BLaER1 treated with 17β-estradiol and CSF1 and Interleukin-3, amounts not matched to agents 10 nM and 100 nM (cell line): ENCODE measurements around the gene ZNF512B.
"Not testable (repeated sequence)": the region's sequence is repeated elsewhere in the genome, so short reads cannot be mapped to it uniquely, and the experiment has no call there.

Experiments used
- H3K27ac ChIP-seq, 11 experiments: shearing (Covaris generic); formaldehyde crosslinking; 2 replicates each; pipeline ENCODE4 v1.8.1; 2022
- H3K27me3 ChIP-seq, 11 experiments: shearing (Covaris generic); formaldehyde crosslinking; 2 replicates each; pipeline ENCODE4 v1.8.1; 2022
- H3K36me3 ChIP-seq, 11 experiments: shearing (Covaris generic); formaldehyde crosslinking; 2 replicates each; pipeline ENCODE4 v1.8.1; 2022
- H3K4me1 ChIP-seq, 10 experiments: shearing (Covaris generic); formaldehyde crosslinking; 2 replicates each; pipeline ENCODE4 v1.8.1; 2022
- H3K4me2 ChIP-seq, 11 experiments: shearing (Covaris generic); formaldehyde crosslinking; 2 replicates each; pipeline ENCODE4 v1.8.1; 2022
- H3K4me3 ChIP-seq, 10 experiments: shearing (Covaris generic); formaldehyde crosslinking; 2 replicates each; pipeline ENCODE4 v1.8.1; 2022
- H3K9ac ChIP-seq, 11 experiments: shearing (Covaris generic); formaldehyde crosslinking; 2 replicates each; pipeline ENCODE4 v1.8.1; 2022
- H3K9me3 ChIP-seq, 11 experiments: shearing (Covaris generic); formaldehyde crosslinking; replicated peaks in 1 of 11; 2 replicates each; pipeline ENCODE4 v1.8.1; 2022
- H4K20me1 ChIP-seq, 11 experiments: shearing (Covaris generic); formaldehyde crosslinking; 2 replicates each; pipeline ENCODE4 v1.8.1; 2022
- Cebpa-rat ChIP-seq, 11 experiments: shearing (Covaris generic); IDR thresholded peaks; 2 replicates each; pipeline ENCODE4 v1.8.1; 2022

The ZNF512B gene

DNA sequence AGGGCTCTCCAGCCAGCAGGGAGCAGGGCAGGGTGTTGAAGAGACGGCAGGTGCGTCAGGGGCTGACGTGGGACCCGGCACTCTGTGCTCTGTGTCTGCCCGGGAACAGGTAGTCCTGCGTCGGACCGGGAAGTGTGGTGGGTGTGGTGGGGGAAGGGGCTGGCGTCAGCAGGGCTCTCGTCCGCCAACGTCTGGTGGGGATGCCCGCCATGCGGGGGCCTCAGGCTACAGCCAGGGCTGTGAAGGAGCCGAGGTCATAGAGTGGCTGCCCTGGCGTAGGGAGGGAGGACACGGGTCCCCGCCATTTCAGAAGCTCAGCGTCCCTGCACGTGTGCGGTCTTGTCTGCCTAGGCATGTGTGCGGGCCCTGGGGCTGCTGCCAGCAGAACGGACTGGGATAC is 49.5 kb downstream of the ZNF512B start:
- peaks cover 85 to 100% (median 98%) of the 10 kb centered on the region in 11 experiments for H4K20me1 ChIP-seq

GRCh38 chr20:63919130-63919529 is 50.6 kb downstream of the ZNF512B start:
- Histone ChIP-seq H3K36me3 (peaks cover 79 to 99% (median 91%) of the 10 kb centered on the region in 11 experiments), H3K9me3 (peaks cover 15 to 33% (median 28%) of the 10 kb centered on the region in 11 experiments), H3K4me1 (peaks cover 26 to 44% (median 39%) of the 10 kb centered on the region in 10 experiments), H3K27me3 (no peaks in the 10 kb centered on the region), H4K20me1 (peaks cover 76 to 100% (median 98%) of the 10 kb centered on the region in 11 experiments), H3K9ac (no peak overlapping the region), H3K4me3 (no peak overlapping the region), H3K27ac (no peak overlapping the region), H3K4me2 (no peak overlapping the region)
- no peak for TF ChIP-seq Cebpa-rat (IDR thresholded peaks at IDR 0.05)

More for the DNA sequence above, 49.5 kb downstream of the ZNF512B start:
- Histone ChIP-seq H3K36me3 (peaks cover 68 to 99% (median 88%) of the 10 kb centered on the region in 11 experiments), H3K9me3 (peaks cover 14 to 22% (median 17%) of the 10 kb centered on the region in 11 experiments), H3K4me3 (no peak overlapping the region), H3K4me2 (no peak overlapping the region), H3K27ac (no peak overlapping the region), H3K9ac (no peak overlapping the region), H3K4me1 (peaks cover 37 to 54% (median 49%) of the 10 kb centered on the region in 10 experiments), H3K27me3 (no peaks in the 10 kb centered on the region)
- TF ChIP-seq Cebpa-rat (IDR thresholded peaks at IDR 0.05): no peak

DNA sequence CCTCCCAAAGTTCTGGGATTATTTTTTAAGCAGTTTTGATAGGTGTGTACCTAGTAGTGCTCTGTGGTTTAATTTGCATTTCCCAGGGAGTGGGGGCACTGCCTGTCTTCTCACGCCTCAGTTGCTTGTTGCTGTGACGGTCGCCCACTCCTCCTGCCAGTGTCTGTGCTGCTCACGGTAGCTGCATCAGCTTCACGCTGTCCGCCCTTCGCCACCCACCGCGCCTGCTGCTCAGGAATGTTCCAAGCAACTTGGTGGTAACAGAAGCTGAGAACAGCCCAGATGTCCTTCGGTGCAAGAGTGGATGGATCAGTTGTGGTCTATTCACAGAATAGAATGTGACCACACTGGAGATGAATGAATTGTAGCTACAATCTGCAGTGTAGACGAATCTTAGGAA is 51.9 kb downstream of the ZNF512B start:
- peaks cover 15 to 43% (median 40%) of the 10 kb centered on the region in 11 experiments for H3K9me3 ChIP-seq
- peak overlapping the region in 2 of 11 experiments; percentile 31 to 35; a peak in 3 of 22 replicates for H3K9ac ChIP-seq
- TF ChIP-seq Cebpa-rat (IDR thresholded peaks at IDR 0.05): no peak
- peaks cover 26 to 43% (median 33%) of the 10 kb centered on the region in 10 experiments for H3K4me1 ChIP-seq
- H3K27ac ChIP-seq: no peak overlapping the region; a peak in 1 of 22 replicates
- H3K36me3 ChIP-seq: peaks cover 86 to 99% (median 95%) of the 10 kb centered on the region in 11 experiments
- H3K4me3 ChIP-seq: no peak overlapping the region
- H3K27me3 ChIP-seq: no peaks in the 10 kb centered on the region
- peaks cover 76 to 100% (median 98%) of the 10 kb centered on the region in 11 experiments for H4K20me1 ChIP-seq
- H3K4me2 ChIP-seq: peak overlapping the region in 6 of 11 experiments; percentile 4 to 49 (median 26); a peak in 10 of 22 replicates

- Histone ChIP-seq H3K4me1 (peaks cover 26 to 57% (median 35%) of the 10 kb centered on the region in 10 experiments), H3K4me3 (0 out of 20 replicates have a peak overlapping the region, but pooled peaks of 1 of the 10 experiments have one; percentile 21), H3K4me2 (peak overlapping the region in 2 of 11 experiments; percentile 9 to 39; a peak in 1 of 22 replicates), H3K9me3 (peaks cover 15 to 43% (median 40%) of the 10 kb centered on the region in 11 experiments), H3K36me3 (peaks cover 73 to 98% (median 89%) of the 10 kb centered on the region in 11 experiments), H4K20me1 (peaks cover 76 to 100% (median 98%) of the 10 kb centered on the region in 11 experiments)
- H3K9ac ChIP-seq, H3K27ac ChIP-seq, H3K27me3 ChIP-seq: not testable (repeated sequence)
Observed at GRCh38 chr20:63916371-63916939, 53.3 kb downstream of the ZNF512B start.

- peaks cover 76 to 100% (median 98%) of the 10 kb centered on the region in 11 experiments for H4K20me1 ChIP-seq
- peak overlapping the region in 2 of 10 experiments; percentile 8 to 21; a peak in 1 of 20 replicates for H3K4me3 ChIP-seq
- H3K36me3 ChIP-seq: peaks cover 63 to 94% (median 79%) of the 10 kb centered on the region in 11 experiments
- TF ChIP-seq Cebpa-rat (IDR thresholded peaks at IDR 0.05): no peak
- H3K4me1 ChIP-seq: peaks cover 34 to 66% (median 44%) of the 10 kb centered on the region in 10 experiments
- no peak overlapping the region for H3K27ac ChIP-seq
- H3K9ac ChIP-seq: no peak overlapping the region
- H3K4me2 ChIP-seq: peak overlapping the region in 1 of 11 experiments; percentile 15; a peak in 1 of 22 replicates
- H3K27me3 ChIP-seq: no peaks in the 10 kb centered on the region
- peaks cover 15 to 43% (median 40%) of the 10 kb centered on the region in 11 experiments for H3K9me3 ChIP-seq
Observed at GRCh38 chr20:63915471-63915870, 54.3 kb downstream of the ZNF512B start.

GRCh38 chr20:63913768-63914167 is 56.0 kb downstream of the ZNF512B start:
- 0 out of 22 replicates have a peak overlapping the region, but pooled peaks of 1 of the 11 experiments have one; percentile 14 for H3K27ac ChIP-seq
- H3K27me3 ChIP-seq: no peaks in the 10 kb centered on the region
- peaks cover 15 to 43% (median 40%) of the 10 kb centered on the region in 11 experiments for H3K9me3 ChIP-seq
- peaks cover 51 to 88% (median 70%) of the 10 kb centered on the region in 11 experiments for H3K36me3 ChIP-seq
- peaks cover 81 to 100% (median 100%) of the 10 kb centered on the region in 11 experiments for H4K20me1 ChIP-seq
- 0 out of 20 replicates have a peak overlapping the region, but pooled peaks of 2 of the 10 experiments have one; percentile 15 to 27 for H3K4me3 ChIP-seq
- no peak overlapping the region for H3K9ac ChIP-seq
- TF ChIP-seq Cebpa-rat (IDR thresholded peaks at IDR 0.05): no peak
- H3K4me1 ChIP-seq: peaks cover 51 to 83% (median 59%) of the 10 kb centered on the region in 10 experiments
- 0 out of 22 replicates have a peak overlapping the region, but pooled peaks of 2 of the 11 experiments have one; percentile 26 to 81 for H3K4me2 ChIP-seq

DNA sequence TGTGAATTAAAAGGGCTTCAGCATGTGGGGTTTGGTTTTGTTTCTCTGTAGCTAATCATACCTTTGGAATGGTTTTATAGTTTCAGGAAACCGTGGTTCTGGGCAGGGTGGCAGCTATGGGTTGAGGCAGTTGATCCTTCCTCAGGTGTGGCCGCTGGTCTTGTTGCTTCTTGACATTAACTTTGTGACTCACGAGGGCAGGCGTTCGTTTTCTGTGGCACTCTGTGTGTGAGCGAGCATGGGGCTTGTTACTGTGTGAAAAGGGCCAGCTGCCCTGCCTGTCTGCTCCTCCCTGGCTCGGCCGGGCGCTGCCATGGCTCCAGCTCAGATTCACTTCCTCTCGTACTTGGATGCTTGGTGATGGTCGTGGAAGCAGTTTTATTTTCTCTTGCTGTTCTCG is 58.6 kb downstream of the ZNF512B start:
- Histone ChIP-seq H3K9ac (peak overlapping the region in 6 of 11 experiments; percentile 6 to 41 (median 24); a peak in 6 of 22 replicates), H3K36me3 (peaks cover 27 to 88% (median 58%) of the 10 kb centered on the region in 11 experiments), H3K27me3 (no peaks in the 10 kb centered on the region), H3K4me1 (peaks cover 60 to 89% (median 72%) of the 10 kb centered on the region in 10 experiments), H3K4me2 (peak overlapping the region; percentile 8 to 81 (median 47); a peak in 19 of 22 replicates), H3K27ac (peak overlapping the region in 6 of 11 experiments; percentile 23 to 53 (median 43); a peak in 11 of 22 replicates), H3K4me3 (no peak overlapping the region), H3K9me3 (peaks cover 10 to 35% (median 30%) of the 10 kb centered on the region in 11 experiments), H4K20me1 (peaks cover 81 to 100% (median 100%) of the 10 kb centered on the region in 11 experiments)
- no peak for TF ChIP-seq Cebpa-rat (IDR thresholded peaks at IDR 0.05)

DNA sequence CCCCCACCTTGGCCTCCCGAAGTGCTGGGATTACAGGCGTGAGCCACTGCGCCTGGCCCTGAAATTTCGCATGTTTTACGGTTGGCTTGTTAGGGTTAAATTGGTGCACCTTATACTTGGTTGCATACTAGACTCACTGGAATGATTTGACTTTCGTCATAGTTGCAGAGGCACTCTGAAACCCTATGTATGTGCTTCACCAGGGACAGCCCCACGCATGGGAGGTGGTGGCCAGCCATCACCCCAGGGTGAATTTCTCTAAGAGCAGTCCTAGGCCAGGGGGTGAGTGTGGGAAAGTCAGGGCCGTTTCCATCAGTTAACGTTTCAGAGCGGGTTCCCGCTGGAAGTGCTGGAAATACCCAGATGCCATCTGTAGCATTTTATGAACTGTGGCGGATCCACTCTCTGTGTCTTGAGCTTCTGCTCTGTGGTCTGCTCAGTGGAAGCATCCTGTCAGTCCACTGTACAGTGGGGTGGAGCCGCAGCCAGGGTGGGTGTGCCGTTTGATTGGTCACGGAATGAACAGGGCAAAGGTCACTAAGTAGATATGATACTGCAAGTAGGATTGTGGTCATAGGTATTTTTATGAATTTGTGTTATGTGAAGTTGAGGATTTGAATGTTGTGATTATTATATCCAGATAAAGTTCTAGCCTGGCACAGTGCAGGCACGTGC is 61.6 kb downstream of the ZNF512B start:
- H3K9ac ChIP-seq: peak overlapping the region in 8 of 11 experiments; percentile 14 to 50 (median 28); a peak in 12 of 22 replicates
- no peaks in the 10 kb centered on the region for H3K27me3 ChIP-seq
- H3K36me3 ChIP-seq: peaks cover 5 to 88% (median 51%) of the 10 kb centered on the region in 11 experiments; a peak in 20 of 22 replicates
- H3K27ac ChIP-seq: peak overlapping the region in 10 of 11 experiments; percentile 1 to 68 (median 32); a peak in 11 of 22 replicates
- H3K9me3 ChIP-seq: peaks cover 0 to 5% (median under 1%) of the 10 kb centered on the region in 11 experiments; a peak in 9 of 22 replicates
- H3K4me1 ChIP-seq: peaks cover 72 to 97% (median 87%) of the 10 kb centered on the region in 10 experiments
- peaks cover 99 to 100% (median 100%) of the 10 kb centered on the region in 11 experiments for H4K20me1 ChIP-seq
- H3K4me3 ChIP-seq: no peak overlapping the region
- peak overlapping the region; percentile 28 to 68 (median 48); a peak in 17 of 22 replicates for H3K4me2 ChIP-seq
- TF ChIP-seq Cebpa-rat (IDR thresholded peaks at IDR 0.05): no peak
